Measurements from ENCODE around the gene ENO1. TPM values are rescaled to one million over a fixed set of nuclear protein-coding genes. Genes with fewer than 3 reads are reported as not detected.

ENO1 gene
- total and polyA plus RNA-seq, 10 donors: 249 to 751 (median 390) TPM

GRCh38 chr1:8860738-8861516 lies 17.6 kb downstream of the ENO1 start:
- Histone ChIP-seq H3K36me3 (peaks cover 5 to 100% (median 86%) of the 10 kb centered on the region in 6 donors), H3K4me1 (peaks cover 8 to 59% (median 33%) of the 10 kb centered on the region in 6 donors), H3K9me3 (no peaks in the 10 kb centered on the region), H3K27ac (no peak overlapping the region), H3K4me3 (no peak overlapping the region), H3K27me3 (replicated peaks in 1 of 7) (no peaks in the 10 kb centered on the region)
- DNase-seq: no peak
- TF ChIP-seq CTCF (IDR thresholded peaks at IDR 0.05 in 8 of 11, conservative IDR thresholded peaks at IDR 0.05 in 3 of 11): no peak
- no peak for TF ChIP-seq POLR2A (IDR thresholded peaks at IDR 0.05)
- TF ChIP-seq POLR2AphosphoS5 (IDR thresholded peaks at IDR 0.05): no peak
- 82 to 89% (median 84%) methylated on average over 21 of the region's 21 CpGs for WGBS, 5 donors
- intact Hi-C loops (cut with DNase I; ENCODE audit: low total_unique reads): no loop called here

GRCh38 chr1:8858888-8859706 lies 19.4 kb downstream of the ENO1 start:
- intact Hi-C loops (cut with DNase I; ENCODE audit: low total_unique reads): no loop called here
- Histone ChIP-seq H3K27me3 (replicated peaks in 1 of 7) (no peaks in the 10 kb centered on the region), H3K27ac (peak overlapping the region in 6 of 8 donors; percentile 7 to 76 (median 46)), H3K4me3 (no peak overlapping the region), H3K4me1 (peaks cover 8 to 53% (median 31%) of the 10 kb centered on the region in 6 donors), H3K36me3 (peaks cover 5 to 84% (median 67%) of the 10 kb centered on the region in 6 donors), H3K9me3 (no peaks in the 10 kb centered on the region)
- no peak for DNase-seq
- 49 to 61% (median 54%) methylated on average over 11 to 12 of the region's 12 CpGs for WGBS, 5 donors
- TF ChIP-seq POLR2A (IDR thresholded peaks at IDR 0.05) (no peak), POLR2AphosphoS5 (IDR thresholded peaks at IDR 0.05) (peak in 2 of 3 donors; percentile 19 to 39), CTCF (IDR thresholded peaks at IDR 0.05 in 8 of 11, conservative IDR thresholded peaks at IDR 0.05 in 3 of 11) (peak; percentile 35 to 72 (median 60))

- no peak overlapping the region for H3K4me3 ChIP-seq
Observed at GRCh38 chr1:8858112-8858668, 20.3 kb downstream of the ENO1 start.

More at GRCh38 chr1:8858112-8858668, 20.3 kb downstream of the ENO1 start:
- TF ChIP-seq CTCF (IDR thresholded peaks at IDR 0.05 in 8 of 11, conservative IDR thresholded peaks at IDR 0.05 in 3 of 11) (no peak), POLR2AphosphoS5 (IDR thresholded peaks at IDR 0.05) (peak in 1 of 3 donors; percentile 53)
- H3K27me3 ChIP-seq (replicated peaks in 1 of 7): no peaks in the 10 kb centered on the region
- H3K27ac ChIP-seq: peak overlapping the region in 6 of 8 donors; percentile 26 to 76 (median 46)
- DNase-seq: no peak
- intact Hi-C loops (cut with DNase I; ENCODE audit: low total_unique reads): no loop called here
- H3K36me3 ChIP-seq: peaks cover 5 to 75% (median 58%) of the 10 kb centered on the region in 6 donors
- peaks cover 8 to 49% (median 31%) of the 10 kb centered on the region in 6 donors for H3K4me1 ChIP-seq
- 7 to 54% (median 12%) methylated on average over 2 of the region's 2 CpGs for WGBS, 5 donors
- H3K9me3 ChIP-seq: no peaks in the 10 kb centered on the region
